GM19468 (cell line): ENCODE data around the gene RIN1.

Source experiments
- ATAC-seq: cut with Tn5 transposase; IDR thresholded peaks from one replicate; pipeline ENCODE4 v1.9.1; 2021; ENCODE audit warnings: mild to moderate bottlenecking, moderate library complexity, moderate number of reproducible peaks; ENCODE audit not compliant: unreplicated experiment; ENCODE audit errors: extremely low read depth

RIN1 gene

GRCh38 chr11:66337103-66337899 is 1.1 kb upstream of the RIN1 start:
- no peak for ATAC-seq

- ATAC-seq, result no peak
These were observed 552 bp downstream of the RIN1 start for GRCh38 chr11:66335531-66336233.

DNA sequence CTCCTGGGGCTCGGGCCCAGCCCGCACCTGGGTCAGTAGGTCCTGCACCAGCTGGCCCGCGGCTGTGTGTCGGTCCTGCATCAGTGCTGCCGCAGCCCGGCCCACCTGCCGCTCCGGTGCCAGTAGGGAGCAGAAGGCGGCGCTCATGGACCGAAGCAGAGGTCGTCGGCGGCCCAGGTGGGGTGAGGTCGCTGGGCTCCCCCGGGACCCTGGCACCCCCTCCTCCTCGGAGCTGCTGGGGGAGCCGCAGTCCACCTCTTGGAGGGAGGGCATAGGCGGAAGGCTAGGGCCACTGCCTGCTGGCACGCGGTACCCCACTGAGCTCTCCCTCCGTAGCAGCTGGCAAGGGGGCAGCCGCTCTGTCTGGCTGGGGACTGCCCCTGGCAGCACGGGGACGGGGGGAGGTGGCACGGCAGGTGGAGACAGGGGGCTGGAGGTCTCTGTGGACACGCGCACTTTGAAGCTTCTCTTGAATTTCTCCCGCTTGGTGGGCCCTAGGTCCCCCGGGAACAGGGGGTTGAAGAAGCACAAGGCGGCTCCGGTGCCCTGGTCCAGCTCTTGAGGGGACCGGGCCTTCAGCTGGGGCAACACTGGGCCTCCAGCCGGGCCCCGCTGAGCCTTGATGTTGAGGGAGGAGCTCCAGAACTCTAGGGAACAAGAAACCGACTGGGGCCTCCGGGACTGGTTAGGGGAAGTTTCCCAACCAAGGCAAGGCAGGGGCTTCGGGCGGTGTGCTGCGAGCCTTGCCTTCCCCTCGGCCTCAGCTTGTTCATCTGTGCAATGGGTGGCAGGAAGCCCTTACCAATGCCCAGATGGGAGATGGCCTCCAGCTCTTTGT is 1.4 kb downstream of the RIN1 start:
- no peak for ATAC-seq

DNA sequence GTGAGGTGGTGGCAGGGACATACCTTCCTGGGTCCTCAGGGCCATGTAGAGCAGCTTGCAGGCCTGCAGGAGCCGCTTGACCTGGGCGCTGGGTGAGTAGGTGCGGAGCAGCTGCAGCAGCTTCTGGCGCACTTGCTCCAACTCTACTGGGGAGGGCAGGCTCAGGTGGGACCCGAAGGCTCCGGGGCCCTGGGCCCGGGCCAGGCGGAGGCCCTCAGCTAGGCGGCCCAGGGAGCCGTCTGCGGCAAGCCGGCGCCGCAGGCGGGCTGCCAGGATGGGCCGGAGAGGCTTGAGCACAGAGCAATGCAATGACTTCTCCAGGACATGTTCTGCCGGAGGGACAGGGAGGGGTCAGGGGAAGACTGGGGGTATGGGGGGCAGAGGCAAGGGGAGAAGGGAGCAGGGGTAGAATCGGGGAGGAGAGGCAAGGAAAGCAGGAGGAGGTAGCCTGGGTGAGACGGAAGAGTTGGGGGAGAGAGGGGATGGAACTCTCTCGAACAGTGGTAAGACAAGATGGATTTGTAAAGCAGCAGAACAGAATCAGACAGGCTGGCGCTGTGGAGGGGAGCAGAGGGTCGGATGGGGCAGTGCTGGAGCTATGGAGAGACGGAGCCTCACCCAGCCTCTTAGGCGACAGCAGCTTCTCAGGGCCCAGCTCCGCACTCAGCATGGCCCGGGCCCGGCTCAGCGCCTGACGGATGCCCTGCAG is 2.2 kb downstream of the RIN1 start:
- no peak for ATAC-seq

DNA sequence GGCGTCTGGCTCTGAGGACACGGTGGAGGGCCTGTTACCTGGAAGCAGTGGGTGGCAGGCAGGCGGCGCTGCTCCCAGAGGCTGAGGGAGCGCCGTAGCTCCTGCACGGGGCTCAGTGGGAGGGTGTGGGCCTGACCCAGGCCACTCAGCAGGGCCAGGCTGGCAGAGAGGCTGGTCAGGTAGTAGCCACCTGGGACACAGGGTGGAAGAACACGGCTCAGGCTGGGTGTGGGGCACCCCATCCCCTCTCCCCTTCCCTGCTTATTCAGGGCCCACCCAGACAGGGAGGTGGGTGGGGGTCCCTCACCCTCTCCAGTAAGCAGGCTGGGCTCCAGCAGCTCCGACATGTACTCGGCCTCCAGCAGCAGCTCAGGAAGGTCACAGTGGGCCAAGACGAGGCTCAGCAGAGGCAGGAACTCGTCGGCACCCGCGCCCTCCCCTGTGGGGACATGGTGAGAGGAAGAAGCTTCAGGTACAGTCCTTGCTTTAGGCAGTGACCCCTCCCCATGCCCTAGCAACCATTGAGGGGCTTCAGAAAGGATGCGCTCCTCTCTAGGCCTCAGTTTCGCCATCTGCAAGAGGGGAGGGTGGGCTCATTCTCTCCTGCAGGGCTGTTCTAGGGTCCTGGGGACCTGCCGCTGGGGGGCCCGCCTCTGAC is 2.9 kb downstream of the RIN1 start:
- ATAC-seq, result no peak

DNA sequence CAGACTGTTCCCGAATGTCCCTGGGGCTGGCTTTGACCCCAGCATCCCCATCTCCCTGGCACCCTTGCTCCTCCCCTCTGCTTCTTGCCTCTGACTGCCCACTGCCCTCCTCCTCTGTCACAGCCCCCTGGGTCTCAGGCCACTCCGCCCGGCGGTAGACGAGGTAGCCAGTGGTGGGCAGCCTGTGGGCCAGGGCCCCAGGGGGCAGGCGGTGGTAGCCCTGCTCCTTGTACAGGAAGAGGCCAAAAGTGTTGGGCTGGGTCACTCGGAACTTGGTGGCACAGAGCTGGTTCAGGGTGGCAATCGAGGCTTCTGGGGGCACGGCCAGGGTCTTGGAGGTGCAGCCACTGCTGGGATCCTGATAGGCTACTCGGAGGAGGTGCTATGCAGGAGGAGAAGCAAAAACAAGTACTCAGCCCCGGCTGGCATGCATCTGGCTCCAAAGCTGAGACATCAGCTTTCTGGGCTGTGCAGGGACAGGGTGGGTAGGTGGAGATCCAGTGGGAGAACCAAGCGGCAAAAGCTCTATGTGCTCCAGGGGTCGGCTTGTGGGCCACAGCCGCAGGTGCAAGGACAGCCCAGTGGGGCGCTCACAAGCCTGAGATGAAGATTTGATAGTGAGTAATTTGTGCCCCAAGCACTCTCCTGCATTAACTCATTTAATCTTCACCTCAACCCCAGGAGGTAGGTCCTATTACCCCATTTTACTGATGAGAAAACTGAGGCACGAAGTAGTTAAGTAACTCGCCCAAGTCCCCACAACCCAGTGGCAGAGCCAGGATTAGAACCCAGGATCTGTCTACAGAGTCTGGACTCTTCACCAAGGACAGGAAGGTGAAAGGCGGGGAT is 3.6 kb downstream of the RIN1 start:
- ATAC-seq, result no peak

GRCh38 chr11:66331542-66332370 is 4.5 kb downstream of the RIN1 start:
- ATAC-seq, result no peak

DNA sequence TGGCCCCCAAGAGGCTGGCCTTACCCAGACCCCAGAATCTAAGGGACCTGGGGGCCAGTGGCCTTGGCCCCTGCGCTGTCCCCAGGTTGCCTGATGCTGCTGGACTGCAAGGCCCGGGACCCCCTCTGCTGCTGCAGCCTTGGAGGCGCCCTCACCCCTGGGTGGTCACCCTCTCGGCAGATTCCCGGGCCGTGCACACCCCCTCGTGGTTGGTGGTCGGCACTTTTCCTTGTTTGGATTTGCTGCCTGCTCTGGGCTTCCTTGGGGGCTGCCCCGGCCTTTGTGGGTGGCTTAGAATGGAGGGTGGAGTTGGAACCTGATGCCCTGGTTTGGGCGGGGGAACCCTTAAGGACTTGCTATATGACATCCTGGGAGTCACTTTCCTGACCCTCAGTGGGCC is 5.3 kb downstream of the RIN1 start:
- no peak for ATAC-seq

GRCh38 chr11:66329165-66329673 is 7.0 kb downstream of the RIN1 start:
- no peak for ATAC-seq

DNA sequence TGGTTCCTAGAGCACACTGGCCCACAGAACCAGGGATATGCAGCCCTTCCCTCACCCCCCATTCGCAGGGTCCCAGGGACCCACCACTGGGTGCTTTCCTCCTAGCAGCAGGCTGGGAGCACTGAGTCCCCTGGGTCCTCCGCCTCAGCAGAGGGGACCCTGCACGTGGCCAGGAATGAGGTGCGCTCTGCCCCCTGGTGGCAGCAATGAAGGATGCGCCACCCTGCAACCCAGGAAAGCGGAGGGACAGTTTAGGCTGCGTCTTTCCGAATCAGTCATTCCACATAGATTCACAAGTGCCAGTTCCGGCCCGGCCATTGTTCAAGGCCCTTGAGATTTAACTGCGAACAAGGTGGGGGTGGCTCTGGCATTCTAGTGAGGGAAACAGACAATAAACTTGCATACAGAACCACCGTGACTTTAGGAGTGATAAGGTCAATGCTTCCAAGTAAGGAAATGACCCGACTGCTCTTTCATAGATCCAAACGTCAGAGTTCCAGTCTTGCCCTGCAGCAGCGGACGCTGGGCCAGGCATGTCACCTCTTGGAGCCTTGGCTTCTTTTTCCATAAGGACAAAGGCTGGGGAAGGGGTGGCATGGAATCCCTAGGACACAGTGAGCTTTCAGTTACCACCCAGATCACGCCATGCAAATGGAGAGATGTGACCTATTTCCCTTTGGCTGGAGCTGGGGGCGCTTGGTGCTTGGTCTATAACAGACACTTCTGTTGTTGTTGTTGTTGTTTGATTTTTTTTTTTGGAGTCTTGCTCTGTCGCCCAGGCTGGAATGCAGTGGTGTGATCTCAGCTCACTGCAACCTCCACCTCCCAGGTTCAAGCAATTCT is 7.7 kb downstream of the RIN1 start:
- no peak for ATAC-seq

DNA sequence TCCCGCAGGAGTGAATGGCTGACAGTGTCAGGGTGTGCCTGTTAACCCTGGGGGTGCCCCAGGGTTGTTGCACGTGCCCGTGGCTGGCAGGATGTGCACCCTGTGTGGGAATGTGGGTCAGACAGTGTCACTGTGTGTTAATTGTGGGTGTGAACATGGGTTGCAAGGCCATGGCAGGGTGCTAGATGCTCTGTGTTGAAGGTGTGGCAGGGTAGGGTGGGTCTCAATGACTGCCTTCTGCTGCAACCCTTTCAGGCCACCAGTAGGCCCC is 8.3 kb downstream of the RIN1 start:
- ATAC-seq, result no peak

DNA sequence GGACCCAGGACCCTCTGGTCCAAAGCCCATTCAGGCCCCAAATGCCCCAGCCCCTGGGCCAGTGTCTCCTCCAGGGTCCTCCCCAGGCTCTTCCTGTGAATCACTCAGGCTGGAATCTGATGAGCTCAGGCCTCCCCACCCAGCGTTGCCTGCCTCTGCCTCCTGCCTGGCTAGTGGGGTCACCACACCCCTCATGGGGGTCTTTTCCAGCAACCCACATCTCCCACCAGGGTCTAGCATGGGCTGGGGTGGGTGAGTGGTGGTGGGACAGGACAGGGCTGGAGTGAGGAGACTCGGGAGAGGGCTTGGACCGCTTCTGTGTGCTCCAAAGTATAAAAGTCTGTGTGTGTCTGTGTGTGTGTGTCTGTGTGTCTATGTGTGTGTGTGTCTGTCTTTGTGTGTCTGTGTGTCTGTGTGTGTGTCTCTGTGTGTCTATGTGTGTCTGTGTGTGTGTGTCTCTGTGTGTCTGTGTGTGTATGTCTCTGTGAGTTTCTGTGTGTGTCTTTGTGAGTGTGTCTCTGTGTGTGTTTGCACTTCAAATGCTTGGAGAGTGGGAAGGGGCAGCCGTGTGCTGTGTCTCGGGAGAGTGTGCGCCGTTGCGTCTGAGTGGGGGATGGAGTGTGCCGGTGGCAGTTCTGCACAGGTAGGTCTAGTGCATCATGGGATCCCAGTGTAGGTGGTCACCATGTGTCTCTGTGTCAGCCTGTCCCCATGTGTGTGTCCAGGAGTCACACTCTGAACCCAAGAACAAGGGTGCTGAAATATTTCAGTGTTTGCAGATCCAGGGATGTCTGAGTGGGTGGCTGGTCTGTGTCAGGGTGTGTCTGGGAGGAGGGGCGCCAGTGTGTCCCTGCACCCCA is 8.8 kb downstream of the RIN1 start:
- no peak for ATAC-seq

DNA sequence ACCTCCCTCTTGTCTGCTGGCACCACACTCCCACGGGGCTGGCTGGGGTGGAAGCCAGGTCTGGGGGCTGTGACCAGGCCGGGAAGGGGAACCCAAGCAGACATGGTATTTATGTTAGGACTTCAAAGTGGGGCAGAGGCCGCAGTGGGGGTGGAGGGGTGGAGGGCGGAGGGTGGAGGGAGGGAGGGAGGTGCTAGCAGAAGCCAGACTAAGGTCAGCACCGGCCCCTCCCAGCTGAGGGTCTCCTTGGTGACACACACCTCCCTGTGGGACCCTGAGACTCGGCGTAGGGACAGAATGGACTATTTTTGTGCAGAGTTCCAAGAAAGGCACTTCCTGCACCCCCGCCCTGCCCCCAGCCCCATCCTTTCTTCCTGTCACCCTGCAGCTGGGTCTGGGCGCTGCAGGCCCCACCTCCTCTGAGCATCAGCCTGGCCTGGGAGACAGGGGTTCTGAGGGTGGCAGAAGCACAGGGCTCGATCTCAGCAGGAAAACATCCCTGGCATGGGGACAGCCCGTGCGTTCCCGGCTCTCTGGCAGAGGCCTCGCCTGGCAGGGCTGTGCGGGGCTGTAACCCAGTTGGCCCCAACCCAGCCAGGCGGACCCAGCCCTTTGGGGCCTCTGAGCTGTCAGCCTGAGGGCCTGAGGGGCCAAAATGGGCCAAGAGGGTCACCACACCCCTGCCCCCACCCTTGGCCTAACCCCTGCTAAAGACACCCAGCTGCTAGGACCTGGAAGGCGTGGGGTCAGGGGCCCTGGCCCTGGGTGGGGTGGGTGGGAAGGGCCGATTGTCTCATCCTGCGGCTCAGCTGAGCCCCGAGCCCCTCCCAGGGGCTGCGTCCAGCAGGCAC is 9.7 kb downstream of the RIN1 start:
- ATAC-seq, result no peak

- ATAC-seq, result no peak
These were observed 11.0 kb downstream of the RIN1 start for GRCh38 chr11:66325263-66325671.

DNA sequence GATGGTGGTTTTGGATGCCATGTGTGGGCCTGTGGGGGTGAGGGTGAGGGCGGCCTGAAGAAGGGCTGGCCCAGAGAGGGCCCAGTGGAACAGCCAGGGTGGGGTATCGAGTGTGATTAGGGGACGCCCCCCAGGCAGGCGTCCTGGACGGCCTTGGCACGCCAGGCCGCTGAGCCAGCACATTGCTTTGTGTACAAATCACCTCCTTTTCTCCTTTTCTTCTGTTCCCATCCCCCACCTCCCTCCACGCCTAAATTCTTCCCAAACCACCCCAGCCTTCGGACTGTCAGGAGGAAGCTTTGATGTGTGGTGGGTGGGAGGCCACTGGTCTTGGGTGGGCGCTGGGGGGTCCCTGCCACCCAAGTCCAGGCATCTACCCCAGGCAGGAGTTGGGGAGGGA is 11.6 kb downstream of the RIN1 start:
- no peak for ATAC-seq
